ENCODE results near the gene TNFRSF11A.

The TNFRSF11A gene

DNA sequence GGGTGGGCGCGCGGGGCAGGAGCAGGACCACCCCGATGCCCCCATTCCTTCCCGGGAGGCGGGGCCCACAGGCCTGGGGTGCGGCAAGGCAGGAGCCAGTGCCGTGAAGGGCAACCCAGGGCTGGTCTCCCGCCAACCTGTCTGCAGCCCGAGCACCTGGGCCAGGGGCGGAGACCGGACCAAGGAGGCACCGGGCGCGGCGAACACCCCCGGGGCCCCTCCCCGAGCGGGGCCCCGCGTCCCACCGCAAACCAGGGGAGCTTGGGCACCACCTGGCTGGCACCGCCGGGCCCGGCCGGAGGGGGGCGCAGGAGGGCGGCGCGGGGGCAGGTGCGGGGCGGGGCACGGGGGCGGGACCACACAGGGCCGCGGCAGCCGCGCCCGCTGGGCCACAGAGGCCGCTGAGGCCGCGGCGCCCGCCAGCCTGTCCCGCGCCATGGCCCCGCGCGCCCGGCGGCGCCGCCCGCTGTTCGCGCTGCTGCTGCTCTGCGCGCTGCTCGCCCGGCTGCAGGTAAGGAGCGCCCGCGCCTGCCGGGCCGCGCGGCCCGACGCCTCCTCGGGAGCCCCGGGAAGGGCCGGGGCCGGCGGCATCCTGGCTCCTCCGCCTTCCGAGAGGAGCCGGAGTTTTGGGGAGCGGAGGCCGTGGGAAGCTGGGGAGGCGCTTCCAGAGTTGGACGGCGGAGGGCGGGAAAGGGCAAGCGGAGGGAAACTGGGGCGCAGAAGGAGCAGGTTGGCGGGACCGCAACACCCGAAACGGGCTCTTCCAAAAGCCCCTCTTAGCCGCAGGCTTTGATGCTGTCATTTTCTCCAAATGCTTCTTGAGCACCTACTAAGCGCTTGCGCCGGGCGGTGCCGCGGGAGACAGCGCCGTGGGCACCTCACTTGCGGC lies at the start of gene TNFRSF11A:
TSS of gene TNFRSF11A (plus strand) at position 394 of the 889 bp plus-strand sequence. CDS start at position 437, 43 bp downstream.
- no peak for DNase-seq

DNA sequence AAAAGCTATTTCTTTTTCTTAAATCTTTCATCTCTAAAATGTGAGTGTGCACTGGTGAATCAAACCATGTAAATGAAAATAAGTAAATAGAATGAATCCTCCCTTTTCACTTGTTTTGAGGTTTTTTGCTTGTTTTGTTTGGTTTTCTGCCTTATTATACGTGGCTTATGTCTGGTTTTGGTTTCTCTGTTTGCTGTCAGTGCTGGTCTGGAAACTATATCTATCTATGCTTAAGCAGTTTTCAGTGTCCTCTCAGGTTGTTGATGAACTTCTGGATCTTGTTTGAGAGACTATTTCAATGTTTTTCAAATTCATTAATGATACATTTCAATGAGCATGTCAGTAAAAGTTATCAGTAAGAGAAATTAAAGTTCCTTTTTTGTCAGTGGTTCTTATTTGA lies 48.1 kb upstream of the TNFRSF11A start:
- no peak for DNase-seq

DNA sequence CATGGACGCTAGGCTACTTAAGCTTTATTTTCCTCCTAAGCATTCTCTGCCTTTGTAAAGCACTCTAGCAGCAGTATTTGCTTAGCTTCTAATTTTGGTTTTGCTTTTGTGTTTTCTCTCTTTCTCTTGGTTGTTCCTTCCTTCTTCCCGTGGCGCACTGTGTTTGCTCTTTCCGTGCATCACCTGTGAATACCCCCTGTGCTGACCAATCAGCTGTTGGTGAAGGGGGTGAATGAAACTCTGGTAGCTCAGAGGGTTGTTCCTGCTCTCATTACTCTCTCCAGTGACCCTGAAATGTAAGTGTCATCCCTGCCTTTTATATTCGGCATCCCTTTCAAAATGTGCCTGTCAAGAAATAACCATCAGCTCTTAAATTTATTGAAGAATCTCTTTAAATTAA lies 45.5 kb upstream of the TNFRSF11A start:
- no peak for DNase-seq

- DNase-seq: no peak
Observed at GRCh38 chr18:62280058-62280457, 45.1 kb upstream of the TNFRSF11A start.

GRCh38 chr18:62280786-62281185 lies 44.3 kb upstream of the TNFRSF11A start:
- no peak for DNase-seq

- DNase-seq: peak; percentile 70
Observed at GRCh38 chr18:62281684-62282083, 43.4 kb upstream of the TNFRSF11A start.

DNA sequence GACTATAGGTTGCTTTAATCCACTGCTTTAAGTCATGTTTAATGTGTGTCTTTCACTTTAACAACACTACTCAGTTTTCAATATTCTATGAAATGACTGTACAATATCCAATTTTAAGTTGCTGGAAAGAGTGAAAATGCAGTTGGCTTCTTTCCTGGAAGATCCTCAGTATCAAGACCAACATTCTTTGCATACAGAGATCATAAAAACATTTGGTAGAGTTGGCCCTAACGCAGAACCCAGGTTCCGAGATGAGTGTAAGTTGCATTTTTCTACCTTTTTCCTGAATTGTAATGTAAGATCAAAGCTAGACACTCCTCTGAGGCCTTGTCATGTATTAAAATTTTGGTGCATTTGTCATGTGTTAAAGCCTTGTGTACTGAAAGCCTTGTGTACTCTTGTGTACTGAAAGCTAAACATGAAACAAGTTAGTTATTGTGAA lies 42.9 kb upstream of the TNFRSF11A start:
- DNase-seq: no peak

DNA sequence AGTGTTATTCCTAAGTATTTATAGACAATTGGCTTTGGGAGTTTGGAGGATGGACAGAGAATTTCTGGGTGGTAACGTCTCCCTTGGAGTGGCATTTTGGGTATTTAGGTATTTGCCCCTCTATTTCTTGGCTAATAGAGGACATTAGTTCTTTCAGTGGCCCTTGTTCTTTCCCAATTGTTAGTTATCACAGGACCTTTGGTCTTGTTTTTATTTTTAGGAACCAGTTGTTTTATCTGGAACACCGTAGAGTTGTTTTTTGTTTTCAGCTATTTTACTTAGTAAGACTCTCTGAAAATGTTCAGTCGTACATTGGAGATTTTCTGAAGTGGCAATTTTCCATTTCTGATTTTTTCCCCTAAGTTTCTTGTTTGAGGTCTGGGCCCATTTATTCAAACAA lies 40.5 kb upstream of the TNFRSF11A start:
- DNase-seq: no peak

- peak; percentile 51 for DNase-seq
Observed at GRCh38 chr18:62285281-62285680, 39.8 kb upstream of the TNFRSF11A start.

DNA sequence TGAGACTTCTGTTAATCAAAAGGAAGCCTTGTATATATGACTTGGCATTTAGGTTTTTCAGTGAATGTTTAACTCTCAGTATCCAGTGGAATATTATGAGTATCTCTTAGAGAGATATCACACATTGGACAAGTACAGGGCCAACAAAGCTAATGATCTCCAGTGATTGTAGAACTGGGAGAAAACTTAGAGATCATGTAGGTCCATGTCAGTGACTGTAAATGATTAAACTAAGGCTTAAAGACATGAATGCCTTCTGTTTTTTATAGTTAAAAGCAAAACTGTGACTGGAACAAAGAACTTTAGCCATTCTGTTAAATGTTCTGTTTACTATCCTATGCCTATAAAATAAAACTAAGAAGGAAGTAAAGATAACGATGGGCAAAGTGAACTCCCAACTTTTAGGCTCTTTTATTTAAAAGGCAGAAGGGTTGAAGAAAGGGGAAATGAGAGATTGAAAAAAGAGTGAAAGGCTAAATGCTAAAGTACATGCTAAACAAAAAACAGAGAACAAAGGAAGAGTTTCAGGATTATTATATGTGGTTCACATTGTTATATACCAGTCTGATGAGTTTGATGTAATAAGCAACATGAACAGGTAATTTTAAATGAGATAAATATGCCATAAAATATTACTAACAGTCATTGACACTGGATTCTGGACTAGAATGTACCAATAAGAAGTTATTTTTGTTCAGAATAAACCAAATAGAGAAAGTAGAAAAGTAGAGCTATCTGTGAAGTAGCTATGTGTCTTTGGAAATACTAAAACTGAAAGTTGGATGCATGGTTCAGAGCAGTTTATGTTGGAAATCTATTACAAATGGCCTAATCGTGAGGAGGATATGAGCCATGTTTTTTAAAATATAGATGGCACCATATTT lies 37.1 kb upstream of the TNFRSF11A start:
- DNase-seq: peak; percentile 71

- DNase-seq: peak; percentile 94
Observed at GRCh38 chr18:62288665-62289008, 36.5 kb upstream of the TNFRSF11A start.

DNA sequence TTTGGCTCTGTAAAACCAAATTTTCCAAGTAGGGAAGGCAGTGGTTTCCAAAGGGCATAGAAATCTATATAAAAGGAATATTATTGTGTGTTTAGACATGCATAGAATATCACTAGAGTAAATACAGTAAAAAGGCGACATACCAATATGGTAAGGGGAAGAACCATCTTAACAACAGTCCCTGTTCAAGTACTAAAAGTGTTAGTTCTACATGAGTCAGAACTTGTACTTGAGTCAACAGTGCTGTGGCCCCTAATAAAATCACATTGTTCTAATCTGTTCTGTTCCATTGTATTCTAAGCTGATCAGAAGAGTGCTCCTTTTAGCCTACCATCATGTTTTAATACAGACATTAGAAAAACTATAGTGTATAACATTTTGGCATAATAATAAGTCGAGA lies 36.1 kb upstream of the TNFRSF11A start:
- DNase-seq: no peak

- peak; percentile 6 for DNase-seq
Observed at GRCh38 chr18:62294073-62294472, 31.0 kb upstream of the TNFRSF11A start.

DNA sequence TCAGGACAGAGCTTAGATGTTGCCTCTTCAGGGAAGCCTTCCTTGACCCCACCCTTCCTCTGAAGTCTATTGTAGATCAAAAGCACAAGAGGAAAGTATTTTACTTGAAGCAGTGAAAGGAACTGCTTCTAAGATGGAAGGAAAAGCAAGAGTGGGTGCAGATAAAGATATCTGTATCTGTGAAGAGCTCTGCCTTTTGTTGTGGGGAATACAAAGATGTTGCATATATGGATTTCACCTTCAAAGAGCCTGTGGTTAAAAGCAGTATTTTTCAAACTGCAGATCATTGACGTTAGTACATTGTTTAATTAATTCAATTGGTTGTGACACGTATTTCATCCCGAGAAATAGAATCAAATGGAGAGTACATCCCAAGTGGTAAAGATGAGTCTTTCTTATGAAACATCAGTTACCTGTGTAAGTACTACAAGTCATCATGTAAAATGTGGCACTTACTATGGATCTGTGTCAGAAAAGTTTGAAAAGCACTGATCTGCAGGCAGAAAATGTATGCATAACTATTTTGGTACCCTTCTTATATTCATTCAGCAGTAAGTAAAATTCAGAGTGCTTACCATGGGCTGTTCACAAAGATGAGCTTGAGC lies 24.6 kb upstream of the TNFRSF11A start:
- DNase-seq: no peak

- no peak for DNase-seq
Observed at GRCh38 chr18:62301322-62301721, 23.8 kb upstream of the TNFRSF11A start.

- no peak for DNase-seq
Observed at GRCh38 chr18:62312851-62313250, 12.3 kb upstream of the TNFRSF11A start.

- no peak for DNase-seq
Observed at GRCh38 chr18:62318228-62319180, 6.6 kb upstream of the TNFRSF11A start.

- no peak for DNase-seq
Observed at GRCh38 chr18:62321201-62321600, 3.9 kb upstream of the TNFRSF11A start.

GRCh38 chr18:62323483-62324180 lies 1.5 kb upstream of the TNFRSF11A start:
- DNase-seq: no peak

- peak; percentile 59 for DNase-seq
Observed at GRCh38 chr18:62324181-62324828, 805 bp upstream of the TNFRSF11A start.
